Stromal cell of bone marrow (primary cell): Measurements from ENCODE around the gene NDUFA9.

Experiments used
- DNase-seq: peaks from one replicate; pipeline ENCODE4 v3.0.0-alpha.2; 2012; ENCODE audit warnings: low read depth

NDUFA9 gene

GRCh38 chr12:4648501-4649357, at the start of gene NDUFA9, which contains the start of gene AKAP3:
Gene NDUFA9 (plus strand): TSS chr12:4649114. CDS start chr12:4649127, 13 bp downstream.
Gene AKAP3 (minus strand): TSS chr12:4649051. CDS start chr12:4638196, 10,855 bp downstream.
- DNase-seq, result peak; percentile 77

- no peak for DNase-seq
Observed at GRCh38 chr12:4603421-4603820, 45.5 kb upstream of the NDUFA9 start.

GRCh38 chr12:4603946-4604345, 45.0 kb upstream of the NDUFA9 start:
- no peak for DNase-seq

- peak; percentile 69 for DNase-seq
Observed at GRCh38 chr12:4604684-4605193, 44.2 kb upstream of the NDUFA9 start.

- DNase-seq, result no peak
Observed at GRCh38 chr12:4607056-4607455, 41.9 kb upstream of the NDUFA9 start.

GRCh38 chr12:4609071-4609470, 39.8 kb upstream of the NDUFA9 start:
- DNase-seq, result no peak

- DNase-seq, result no peak
Observed at GRCh38 chr12:4610481-4610880, 38.4 kb upstream of the NDUFA9 start.

GRCh38 chr12:4615667-4616066, 33.2 kb upstream of the NDUFA9 start:
- no peak for DNase-seq

GRCh38 chr12:4621511-4621910, 27.4 kb upstream of the NDUFA9 start:
- no peak for DNase-seq

- no peak for DNase-seq
Observed at GRCh38 chr12:4626543-4626942, 22.4 kb upstream of the NDUFA9 start.

- no peak for DNase-seq
Observed at GRCh38 chr12:4628406-4628805, 20.5 kb upstream of the NDUFA9 start.

- DNase-seq, result no peak
Observed at GRCh38 chr12:4630262-4630661, 18.7 kb upstream of the NDUFA9 start.

- DNase-seq, result no peak
Observed at GRCh38 chr12:4643747-4644146, 5.2 kb upstream of the NDUFA9 start.

GRCh38 chr12:4645023-4645422, 3.9 kb upstream of the NDUFA9 start:
- no peak for DNase-seq

- no peak for DNase-seq
Observed at GRCh38 chr12:4648104-4648500, 812 bp upstream of the NDUFA9 start.

- DNase-seq, result no peak
Observed at GRCh38 chr12:4649358-4649661, 396 bp downstream of the NDUFA9 start.

GRCh38 chr12:4653257-4653656, 4.3 kb downstream of the NDUFA9 start:
- DNase-seq, result no peak

GRCh38 chr12:4653691-4654090, 4.8 kb downstream of the NDUFA9 start:
- DNase-seq, result no peak

- DNase-seq, result peak; percentile 83
Observed at GRCh38 chr12:4663971-4664505, 15.1 kb downstream of the NDUFA9 start.

- no peak for DNase-seq
Observed at GRCh38 chr12:4665236-4665635, 16.3 kb downstream of the NDUFA9 start.

GRCh38 chr12:4679711-4680110, 30.8 kb downstream of the NDUFA9 start:
- no peak for DNase-seq

GRCh38 chr12:4681732-4682131, 32.8 kb downstream of the NDUFA9 start:
- DNase-seq, result no peak

- no peak for DNase-seq
Observed at GRCh38 chr12:4685317-4685716, 36.4 kb downstream of the NDUFA9 start.

- no peak for DNase-seq
Observed at GRCh38 chr12:4690760-4691159, 41.8 kb downstream of the NDUFA9 start.
